T-helper 1 cell (primary cell): Measurements from ENCODE around the gene CDX1.

Experiments used
- DNase-seq, 5 donors: peaks; one replicate each; pipeline ENCODE4 v3.0.0-alpha.2; 2012 to 2020

CDX1 gene

GRCh38 chr5:150131978-150132694, 34.4 kb upstream of the CDX1 start:
- no peak for DNase-seq

- DNase-seq, result no peak
These were observed 33.8 kb upstream of the CDX1 start for GRCh38 chr5:150132740-150133139.

GRCh38 chr5:150133581-150134197, 32.9 kb upstream of the CDX1 start:
- no peak for DNase-seq

- DNase-seq, result no peak
These were observed 32.4 kb upstream of the CDX1 start for GRCh38 chr5:150134198-150134588.

GRCh38 chr5:150135557-150136304, 30.8 kb upstream of the CDX1 start:
- no peak for DNase-seq

GRCh38 chr5:150136305-150137167, 30.0 kb upstream of the CDX1 start:
- DNase-seq, result no peak

- DNase-seq, result no peak
These were observed 29.2 kb upstream of the CDX1 start for GRCh38 chr5:150137168-150137957.

- DNase-seq, result no peak
These were observed 28.6 kb upstream of the CDX1 start for GRCh38 chr5:150137997-150138396.

GRCh38 chr5:150138551-150139265, 27.9 kb upstream of the CDX1 start:
- no peak for DNase-seq

- no peak for DNase-seq
These were observed 27.2 kb upstream of the CDX1 start for GRCh38 chr5:150139334-150139733.

GRCh38 chr5:150140830-150141229, 25.7 kb upstream of the CDX1 start:
- DNase-seq, result no peak

GRCh38 chr5:150141544-150142184, 24.9 kb upstream of the CDX1 start:
- DNase-seq, result no peak

- no peak for DNase-seq
These were observed 24.2 kb upstream of the CDX1 start for GRCh38 chr5:150142185-150142958.

- no peak for DNase-seq
These were observed 23.6 kb upstream of the CDX1 start for GRCh38 chr5:150142959-150143349.

- no peak for DNase-seq
These were observed 23.0 kb upstream of the CDX1 start for GRCh38 chr5:150143350-150144245.

GRCh38 chr5:150144246-150144801, 22.3 kb upstream of the CDX1 start:
- DNase-seq, result no peak

GRCh38 chr5:150144879-150145278, 21.7 kb upstream of the CDX1 start:
- no peak for DNase-seq

- no peak for DNase-seq
These were observed 20.3 kb upstream of the CDX1 start for GRCh38 chr5:150146235-150146634.
